Lower leg skin (tissue), 3 donors: Measurements from ENCODE around the gene MAP3K20.

Source experiments
- CTCF ChIP-seq, 3 donors: fragments of 450-650 bp; IDR thresholded peaks; one replicate each; pipeline ENCODE4 v1.5.1; 2016; ENCODE audit warnings: antibody characterized with exemption in 3 of 3, mild to moderate bottlenecking in 3 of 3, moderate library complexity in 2 of 3
- POLR2A ChIP-seq, 2 donors: fragments of 450-650 bp; IDR thresholded peaks; one replicate each; pipeline ENCODE4 v1.6.1; 2016 to 2017; ENCODE audit warnings: antibody characterized with exemption in 2 of 2, mild to moderate bottlenecking in 1 of 2, moderate library complexity in 1 of 2

GRCh38 chr2:173300458-173300857, 224.8 kb downstream of the MAP3K20 start:
- TF ChIP-seq CTCF (IDR thresholded peaks at IDR 0.05) = no peak
- no peak for TF ChIP-seq POLR2A (IDR thresholded peaks at IDR 0.05)
